Anterior cingulate cortex (tissue), 58 donors: ENCODE results near the gene SLC35A5.

ENCODE experiments used
- DNase-seq, 58 donors: peaks; one replicate each; lab custom pipeline; 2025; lab: John Stamatoyannopoulos, UW

Gene SLC35A5

GRCh38 chr3:112617285-112617684, 55.4 kb downstream of the SLC35A5 start:
- DNase-seq: no peak

GRCh38 chr3:112619295-112619694, 57.5 kb downstream of the SLC35A5 start:
- DNase-seq: no peak

- DNase-seq: no peak
Measured at GRCh38 chr3:112623213-112623612, 61.4 kb downstream of the SLC35A5 start.

- no peak for DNase-seq
Measured at GRCh38 chr3:112623717-112624116, 61.9 kb downstream of the SLC35A5 start.

DNA sequence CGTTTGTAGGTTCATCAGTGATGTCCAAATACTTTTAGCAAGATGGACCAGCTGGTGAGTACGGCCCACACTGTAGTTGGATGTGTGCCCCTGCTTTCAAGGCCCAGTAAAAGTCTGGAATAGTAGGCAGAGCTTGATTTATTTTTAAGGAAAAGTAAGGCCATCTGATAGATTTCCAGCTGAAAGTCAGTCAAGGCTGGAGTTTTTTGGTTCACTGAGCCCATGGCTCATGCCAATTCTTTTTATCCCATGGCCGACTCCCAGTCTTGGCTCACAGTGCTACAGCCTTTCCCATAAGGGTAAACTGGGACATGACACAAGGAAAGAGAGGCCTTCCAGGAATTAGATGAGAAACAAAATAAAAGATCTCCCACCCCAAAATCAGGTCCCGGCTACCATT, 65.6 kb downstream of the SLC35A5 start:
- DNase-seq: peak in 11 of 58 donors; percentile 4 to 55 (median 19)

GRCh38 chr3:112627919-112628466, 66.1 kb downstream of the SLC35A5 start:
- no peak for DNase-seq

- DNase-seq: peak in 23 of 58 donors; percentile 8 to 59 (median 29)
Measured at GRCh38 chr3:112629425-112629824, 67.6 kb downstream of the SLC35A5 start.

DNA sequence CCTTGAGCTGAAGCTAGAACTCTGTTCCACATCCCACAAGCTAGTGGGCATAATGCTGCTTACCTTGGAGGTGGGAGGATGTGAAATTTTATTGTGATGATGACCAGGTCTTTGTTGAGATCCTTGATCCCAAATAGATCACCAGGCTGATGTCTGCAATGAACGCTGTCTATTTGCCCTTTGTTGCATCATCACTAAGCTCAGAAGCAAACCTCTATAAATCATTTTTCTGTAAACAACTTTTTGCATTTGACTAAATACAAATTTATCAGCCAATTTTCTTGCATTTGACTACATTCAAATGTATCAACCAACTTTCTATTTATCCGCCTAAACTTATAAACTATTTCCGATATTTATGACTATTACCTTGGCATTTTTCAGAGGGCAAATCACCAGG, 69.4 kb downstream of the SLC35A5 start:
- no peak for DNase-seq

DNA sequence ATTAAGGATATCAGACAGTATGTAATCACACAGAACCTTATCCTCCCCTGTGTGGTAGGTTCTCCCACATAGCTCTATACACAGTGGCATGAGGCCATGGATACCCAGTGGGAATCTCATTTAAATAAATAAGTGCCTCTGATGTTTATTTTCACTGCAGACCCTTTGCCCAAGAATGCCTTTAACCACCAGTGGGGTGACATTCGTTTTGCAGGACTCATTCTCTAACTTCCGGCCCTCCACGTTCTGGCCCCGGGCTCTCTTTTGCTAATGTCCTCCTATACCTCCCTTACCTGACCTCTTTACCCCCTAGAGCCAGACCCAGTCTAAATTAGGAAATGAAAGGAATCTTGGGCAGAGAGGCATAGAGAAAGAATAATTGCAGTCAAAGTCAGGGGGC, 70.8 kb downstream of the SLC35A5 start:
- no peak for DNase-seq

DNA sequence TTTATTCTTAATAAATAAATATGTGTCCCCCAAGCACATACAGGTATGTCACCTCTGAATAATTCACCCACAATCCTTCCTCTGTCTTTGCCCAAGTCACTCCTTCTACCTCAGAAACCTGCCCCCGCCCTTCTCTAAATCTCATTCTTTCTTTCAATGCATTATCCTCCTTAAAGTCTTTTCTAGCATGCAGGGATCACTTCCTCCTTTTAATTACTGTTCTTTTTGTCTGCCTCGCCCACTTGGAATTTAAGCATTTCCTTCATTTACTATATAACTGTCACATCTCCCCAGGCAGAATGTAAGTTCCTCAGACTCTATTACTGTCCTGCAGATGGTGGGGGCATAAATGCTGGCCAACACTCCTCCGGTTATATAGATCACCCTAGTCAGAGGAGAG, 71.3 kb downstream of the SLC35A5 start:
- DNase-seq: no peak

DNA sequence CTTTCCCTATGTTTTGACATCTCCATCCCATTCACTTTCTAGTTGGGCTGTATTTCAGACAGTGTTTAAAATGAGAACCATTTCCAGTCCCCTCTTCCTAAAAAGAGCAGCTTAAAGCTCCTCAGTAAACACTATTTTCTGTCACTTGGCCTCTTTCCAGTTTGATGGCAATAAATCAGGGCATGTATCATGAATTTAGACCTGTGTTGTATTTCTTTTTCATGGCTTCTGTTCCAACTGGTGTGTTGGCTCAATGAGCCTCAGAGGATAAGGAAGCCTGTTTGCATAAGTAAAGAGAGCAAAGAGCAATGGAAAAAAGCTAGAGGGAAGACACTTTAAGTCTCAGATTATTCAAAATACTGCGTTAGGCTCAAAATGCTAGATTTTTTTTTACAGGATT, 71.9 kb downstream of the SLC35A5 start:
- DNase-seq: no peak

GRCh38 chr3:112634786-112635541, 73.1 kb downstream of the SLC35A5 start:
- no peak for DNase-seq
